ENCODE data around the gene MESP1.
A peak's percentile ranks its signal among the peaks of the same experiment; 100 is the strongest.
"Not testable (repeated sequence)": the region's sequence is repeated elsewhere in the genome, so short reads cannot be mapped to it uniquely, and the experiment has no call there.

Gene MESP1

GRCh38 chr15:89792106-89792805 lies 41.2 kb upstream of the MESP1 start:
- TF ChIP-seq, protein P1, sequence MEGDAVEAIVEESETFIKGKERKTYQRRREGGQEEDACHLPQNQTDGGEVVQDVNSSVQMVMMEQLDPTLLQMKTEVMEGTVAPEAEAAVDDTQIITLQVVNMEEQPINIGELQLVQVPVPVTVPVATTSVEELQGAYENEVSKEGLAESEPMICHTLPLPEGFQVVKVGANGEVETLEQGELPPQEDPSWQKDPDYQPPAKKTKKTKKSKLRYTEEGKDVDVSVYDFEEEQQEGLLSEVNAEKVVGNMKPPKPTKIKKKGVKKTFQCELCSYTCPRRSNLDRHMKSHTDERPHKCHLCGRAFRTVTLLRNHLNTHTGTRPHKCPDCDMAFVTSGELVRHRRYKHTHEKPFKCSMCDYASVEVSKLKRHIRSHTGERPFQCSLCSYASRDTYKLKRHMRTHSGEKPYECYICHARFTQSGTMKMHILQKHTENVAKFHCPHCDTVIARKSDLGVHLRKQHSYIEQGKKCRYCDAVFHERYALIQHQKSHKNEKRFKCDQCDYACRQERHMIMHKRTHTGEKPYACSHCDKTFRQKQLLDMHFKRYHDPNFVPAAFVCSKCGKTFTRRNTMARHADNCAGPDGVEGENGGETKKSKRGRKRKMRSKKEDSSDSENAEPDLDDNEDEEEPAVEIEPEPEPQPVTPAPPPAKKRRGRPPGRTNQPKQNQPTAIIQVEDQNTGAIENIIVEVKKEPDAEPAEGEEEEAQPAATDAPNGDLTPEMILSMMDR (IDR thresholded peaks at IDR 0.05; ENCODE audit: insufficient read depth, low read length) = no peak
- TF ChIP-seq POLR2AphosphoS5 (IDR thresholded peaks at IDR 0.05; ENCODE audit: low read depth) = no peak
- no peak for TF ChIP-seq SPI1 (IDR thresholded peaks at IDR 0.05; ENCODE audit: borderline replicate concordance, low read depth)
- no peak for TF ChIP-seq REST (IDR thresholded peaks at IDR 0.05; ENCODE audit: insufficient replicate concordance, low read depth)
- TF ChIP-seq GABPA (IDR thresholded peaks at IDR 0.05; ENCODE audit: low read depth) = no peak
- no peak overlapping the region for H3K27ac ChIP-seq (replicated peaks)
- H3K4me3 ChIP-seq (replicated peaks; ENCODE audit: insufficient read depth, low read length) = no peak overlapping the region
- no peak for DNase-seq (ENCODE audit: low read depth in 1 of 2, low spot score in 1 of 2)
- no peaks in the 10 kb centered on the region for H3K27me3 ChIP-seq (ENCODE audit: insufficient read depth, poor library complexity, severe bottlenecking)

DNA sequence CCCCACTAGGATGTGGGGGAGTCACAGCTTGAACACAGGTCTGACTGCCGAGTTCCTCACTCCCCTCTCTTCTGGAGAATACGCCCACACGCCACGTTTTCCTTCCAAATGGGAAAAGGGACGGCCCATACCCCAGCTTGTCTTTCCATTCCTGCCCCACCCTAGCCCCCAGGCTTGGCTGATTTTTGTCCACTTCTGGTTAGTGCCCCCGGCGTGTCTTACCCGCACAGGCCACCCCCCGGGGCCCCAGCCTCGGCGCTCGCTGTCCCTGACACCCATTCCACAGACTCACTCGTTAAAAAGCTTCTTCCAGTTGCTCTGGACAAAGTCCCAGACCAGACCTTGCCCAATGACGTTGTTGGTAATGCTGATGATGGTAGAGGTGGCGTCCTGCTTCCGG lies 39.6 kb upstream of the MESP1 start:
- TF ChIP-seq SPI1 (IDR thresholded peaks at IDR 0.05; ENCODE audit: borderline replicate concordance, low read depth) = no peak
- 0 out of 2 replicates have a peak, but pooled peaks have one; percentile 18 for TF ChIP-seq POLR2AphosphoS5 (IDR thresholded peaks at IDR 0.05; ENCODE audit: low read depth)
- TF ChIP-seq GABPA (IDR thresholded peaks at IDR 0.05; ENCODE audit: low read depth) = no peak
- TF ChIP-seq REST (IDR thresholded peaks at IDR 0.05; ENCODE audit: insufficient replicate concordance, low read depth) = no peak
- H3K4me3 ChIP-seq (replicated peaks; ENCODE audit: insufficient read depth, low read length) = no peak overlapping the region
- DNase-seq (ENCODE audit: low read depth in 1 of 2, low spot score in 1 of 2) = no peak
- no peak overlapping the region for H3K27ac ChIP-seq (replicated peaks)
- H3K27me3 ChIP-seq (ENCODE audit: insufficient read depth, poor library complexity, severe bottlenecking) = no peaks in the 10 kb centered on the region

DNA sequence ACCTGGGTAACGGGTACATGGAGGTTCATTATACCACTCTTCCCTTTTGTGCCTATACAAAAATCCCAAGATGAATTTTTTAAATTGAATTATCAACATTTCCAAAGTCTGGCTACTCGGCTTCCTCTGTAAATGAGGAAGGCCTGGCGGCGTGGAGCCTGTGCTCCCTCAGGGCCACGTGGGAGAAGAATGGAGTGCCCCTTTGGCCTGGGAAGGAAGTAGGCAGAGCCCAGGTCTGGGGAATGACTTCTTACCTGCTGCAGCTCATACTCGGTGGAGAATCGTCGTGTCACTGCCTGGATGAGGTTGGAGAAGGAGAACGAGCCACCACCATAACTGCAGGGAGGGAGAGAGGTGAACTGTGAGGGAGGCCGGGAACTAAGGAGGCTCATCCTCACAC lies 39.2 kb upstream of the MESP1 start:
- H3K27ac ChIP-seq (replicated peaks) = no peak overlapping the region
- TF ChIP-seq, protein P1 (IDR thresholded peaks at IDR 0.05; ENCODE audit: insufficient read depth, low read length) = no peak
- TF ChIP-seq GABPA (IDR thresholded peaks at IDR 0.05; ENCODE audit: low read depth) (no peak), SPI1 (IDR thresholded peaks at IDR 0.05; ENCODE audit: borderline replicate concordance, low read depth) (no peak), POLR2AphosphoS5 (IDR thresholded peaks at IDR 0.05; ENCODE audit: low read depth) (no peak), REST (IDR thresholded peaks at IDR 0.05; ENCODE audit: insufficient replicate concordance, low read depth) (no peak)
- DNase-seq (ENCODE audit: low read depth in 1 of 2, low spot score in 1 of 2) = no peak
- H3K4me3 ChIP-seq (replicated peaks; ENCODE audit: insufficient read depth, low read length) = no peak overlapping the region
- H3K27me3 ChIP-seq (ENCODE audit: insufficient read depth, poor library complexity, severe bottlenecking) = no peaks in the 10 kb centered on the region

- not testable (repeated sequence) for H3K4me3 ChIP-seq (replicated peaks; ENCODE audit: insufficient read depth, low read length); H3K27me3 ChIP-seq (ENCODE audit: insufficient read depth, poor library complexity, severe bottlenecking); H3K27ac ChIP-seq (replicated peaks); DNase-seq (ENCODE audit: low read depth in 1 of 2, low spot score in 1 of 2)
Observed at GRCh38 chr15:89788585-89788984, 37.5 kb upstream of the MESP1 start.
